Measurements from ENCODE around the gene GPD2.

Gene GPD2

DNA sequence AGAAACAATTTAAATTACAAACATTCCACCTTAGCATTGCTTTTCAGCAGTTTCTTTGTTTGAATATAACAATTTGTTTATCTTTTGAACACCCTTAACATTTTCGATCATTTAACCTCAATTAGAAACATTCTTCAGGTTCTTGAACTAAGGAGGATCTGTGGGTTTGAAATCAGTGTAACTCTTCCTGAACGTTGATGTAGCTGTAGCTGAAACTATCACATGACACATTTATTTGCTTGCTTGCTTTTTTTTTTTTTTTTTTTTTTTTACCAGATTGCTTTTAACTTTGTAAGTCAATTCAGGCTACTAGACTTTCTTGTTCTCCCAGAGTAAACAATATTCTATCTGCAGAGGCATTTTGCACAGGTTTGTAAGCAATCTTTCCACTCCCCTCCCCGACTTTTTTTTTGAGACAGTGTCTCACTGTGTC, 47.6 kb downstream of the GPD2 start:
- Histone ChIP-seq H2AFZ (ENCODE audit: low read depth) (peak overlapping the region; percentile 2), H3K79me2 (ENCODE audit: insufficient read depth, low read depth) (no peaks in the 10 kb centered on the region), H3K4me1 (ENCODE audit: low read depth, poor library complexity, severe bottlenecking) (peaks cover 48% of the 10 kb centered on the region), H3K27me3 (ENCODE audit: insufficient read depth, low read depth) (no peaks in the 10 kb centered on the region), H3K4me2 (peak overlapping the region; percentile 61), H4K20me1 (ENCODE audit: insufficient read depth) (no peaks in the 10 kb centered on the region), H3K36me3 (ENCODE audit: insufficient read depth) (no peaks in the 10 kb centered on the region), H3K9ac (no peak overlapping the region), H3K4me3 (IDR thresholded peaks at IDR 0.05; ENCODE audit: insufficient read depth, low read depth, low read length) (no peak overlapping the region), H3K27ac (peak overlapping the region; percentile 27; the same call in 1 of the 2 replicates)
- TF ChIP-seq, protein P1, sequence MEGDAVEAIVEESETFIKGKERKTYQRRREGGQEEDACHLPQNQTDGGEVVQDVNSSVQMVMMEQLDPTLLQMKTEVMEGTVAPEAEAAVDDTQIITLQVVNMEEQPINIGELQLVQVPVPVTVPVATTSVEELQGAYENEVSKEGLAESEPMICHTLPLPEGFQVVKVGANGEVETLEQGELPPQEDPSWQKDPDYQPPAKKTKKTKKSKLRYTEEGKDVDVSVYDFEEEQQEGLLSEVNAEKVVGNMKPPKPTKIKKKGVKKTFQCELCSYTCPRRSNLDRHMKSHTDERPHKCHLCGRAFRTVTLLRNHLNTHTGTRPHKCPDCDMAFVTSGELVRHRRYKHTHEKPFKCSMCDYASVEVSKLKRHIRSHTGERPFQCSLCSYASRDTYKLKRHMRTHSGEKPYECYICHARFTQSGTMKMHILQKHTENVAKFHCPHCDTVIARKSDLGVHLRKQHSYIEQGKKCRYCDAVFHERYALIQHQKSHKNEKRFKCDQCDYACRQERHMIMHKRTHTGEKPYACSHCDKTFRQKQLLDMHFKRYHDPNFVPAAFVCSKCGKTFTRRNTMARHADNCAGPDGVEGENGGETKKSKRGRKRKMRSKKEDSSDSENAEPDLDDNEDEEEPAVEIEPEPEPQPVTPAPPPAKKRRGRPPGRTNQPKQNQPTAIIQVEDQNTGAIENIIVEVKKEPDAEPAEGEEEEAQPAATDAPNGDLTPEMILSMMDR (conservative IDR thresholded peaks at IDR 0.05; ENCODE audit: low read depth, low read length): no peak

DNA sequence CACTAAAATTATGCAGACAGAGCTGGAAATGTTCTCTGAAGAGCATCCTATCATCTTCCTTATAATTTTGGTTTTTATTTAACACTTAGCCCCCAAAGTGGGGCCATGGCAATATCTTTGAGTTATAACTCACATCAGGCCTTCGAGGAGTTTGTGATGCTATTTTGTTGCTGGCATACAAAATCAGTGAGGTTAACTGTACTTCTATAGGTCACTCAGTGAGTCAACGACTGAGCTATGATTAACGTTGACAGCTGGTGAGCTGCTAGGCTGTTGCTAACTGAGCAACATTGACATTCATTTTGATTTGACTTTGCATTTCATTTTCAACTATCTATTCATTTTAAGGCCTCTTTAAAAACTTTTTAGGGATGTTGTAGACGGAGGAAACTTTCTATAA, 50.0 kb downstream of the GPD2 start:
- Histone ChIP-seq H3K27me3 (ENCODE audit: insufficient read depth, low read depth) (no peaks in the 10 kb centered on the region), H3K4me3 (IDR thresholded peaks at IDR 0.05; ENCODE audit: insufficient read depth, low read depth, low read length) (no peak overlapping the region), H3K27ac (no peak overlapping the region), H3K4me2 (no peak overlapping the region), H2AFZ (ENCODE audit: low read depth) (no peak overlapping the region), H3K4me1 (ENCODE audit: low read depth, poor library complexity, severe bottlenecking) (peaks cover 24% of the 10 kb centered on the region), H3K79me2 (ENCODE audit: insufficient read depth, low read depth) (no peaks in the 10 kb centered on the region), H3K36me3 (ENCODE audit: insufficient read depth) (no peaks in the 10 kb centered on the region), H4K20me1 (ENCODE audit: insufficient read depth) (no peaks in the 10 kb centered on the region), H3K9ac (no peak overlapping the region)
- TF ChIP-seq, protein P1 (conservative IDR thresholded peaks at IDR 0.05; ENCODE audit: low read depth, low read length): no peak

- TF ChIP-seq, protein P1 (conservative IDR thresholded peaks at IDR 0.05; ENCODE audit: low read depth, low read length): no peak
- no peaks in the 10 kb centered on the region for H3K79me2 ChIP-seq (ENCODE audit: insufficient read depth, low read depth)
- H2AFZ ChIP-seq (ENCODE audit: low read depth): no peak overlapping the region
- H3K27ac ChIP-seq: no peak overlapping the region
- no peaks in the 10 kb centered on the region for H3K36me3 ChIP-seq (ENCODE audit: insufficient read depth)
- no peaks in the 10 kb centered on the region for H3K27me3 ChIP-seq (ENCODE audit: insufficient read depth, low read depth)
- no peak overlapping the region for H3K4me3 ChIP-seq (IDR thresholded peaks at IDR 0.05; ENCODE audit: insufficient read depth, low read depth, low read length)
- H3K4me1 ChIP-seq (ENCODE audit: low read depth, poor library complexity, severe bottlenecking): peaks cover 20% of the 10 kb centered on the region
- H3K9ac ChIP-seq: no peak overlapping the region
- H4K20me1 ChIP-seq (ENCODE audit: insufficient read depth): no peaks in the 10 kb centered on the region
- H3K4me2 ChIP-seq: no peak overlapping the region
Observed at GRCh38 chr2:156486614-156487013, 50.4 kb downstream of the GPD2 start.

DNA sequence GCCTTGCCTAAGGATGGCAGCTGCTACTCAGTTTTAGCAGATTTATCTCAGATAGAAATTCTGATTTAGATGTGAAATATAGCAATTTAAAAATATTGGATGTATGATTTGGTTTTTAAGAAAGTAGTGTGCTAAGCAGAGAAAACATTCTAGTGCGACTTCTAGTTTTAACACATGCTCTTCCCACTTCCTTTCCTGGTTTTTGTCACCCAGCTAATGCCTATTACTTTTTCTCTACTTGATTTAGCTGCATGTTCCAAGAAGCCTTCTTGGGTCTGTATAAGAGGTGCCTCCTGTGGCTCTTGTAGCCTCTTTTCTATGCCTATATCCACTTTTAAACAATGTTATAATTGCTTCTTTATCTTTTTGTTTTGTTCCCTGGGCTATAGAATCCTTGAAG, 53.0 kb downstream of the GPD2 start:
- peaks cover 7% of the 10 kb centered on the region for H3K4me1 ChIP-seq (ENCODE audit: low read depth, poor library complexity, severe bottlenecking)
- no peak overlapping the region for H3K4me2 ChIP-seq
- TF ChIP-seq, protein P1 (conservative IDR thresholded peaks at IDR 0.05; ENCODE audit: low read depth, low read length): no peak
- H3K36me3 ChIP-seq (ENCODE audit: insufficient read depth): no peaks in the 10 kb centered on the region
- H3K4me3 ChIP-seq (IDR thresholded peaks at IDR 0.05; ENCODE audit: insufficient read depth, low read depth, low read length): no peak overlapping the region
- no peaks in the 10 kb centered on the region for H3K79me2 ChIP-seq (ENCODE audit: insufficient read depth, low read depth)
- no peak overlapping the region for H3K9ac ChIP-seq
- H3K27ac ChIP-seq: no peak overlapping the region
- H3K27me3 ChIP-seq (ENCODE audit: insufficient read depth, low read depth): no peaks in the 10 kb centered on the region
- H2AFZ ChIP-seq (ENCODE audit: low read depth): no peak overlapping the region
- no peaks in the 10 kb centered on the region for H4K20me1 ChIP-seq (ENCODE audit: insufficient read depth)

All from KMS-11 (cell line).